NCI-H446 (cell line): ENCODE measurements around the gene ZNF57.
"Not testable (repeated sequence)": the region's sequence is repeated elsewhere in the genome, so short reads cannot be mapped to it uniquely, and the experiment has no call there.

Experiments
- DNase-seq, 2 experiments: peaks; one replicate each; lab custom pipeline; 2025; lab: John Stamatoyannopoulos, UW

ZNF57 gene

GRCh38 chr19:2900296-2901252 lies at the start of gene ZNF57:
Gene ZNF57, plus strand, starts transcription at chr19:2900928. Its CDS starts 118 bp downstream, at chr19:2901046.
- DNase-seq, result peak; percentile 97 to 100

GRCh38 chr19:2852598-2852997 lies 48.1 kb upstream of the ZNF57 start:
- no peak for DNase-seq

DNA sequence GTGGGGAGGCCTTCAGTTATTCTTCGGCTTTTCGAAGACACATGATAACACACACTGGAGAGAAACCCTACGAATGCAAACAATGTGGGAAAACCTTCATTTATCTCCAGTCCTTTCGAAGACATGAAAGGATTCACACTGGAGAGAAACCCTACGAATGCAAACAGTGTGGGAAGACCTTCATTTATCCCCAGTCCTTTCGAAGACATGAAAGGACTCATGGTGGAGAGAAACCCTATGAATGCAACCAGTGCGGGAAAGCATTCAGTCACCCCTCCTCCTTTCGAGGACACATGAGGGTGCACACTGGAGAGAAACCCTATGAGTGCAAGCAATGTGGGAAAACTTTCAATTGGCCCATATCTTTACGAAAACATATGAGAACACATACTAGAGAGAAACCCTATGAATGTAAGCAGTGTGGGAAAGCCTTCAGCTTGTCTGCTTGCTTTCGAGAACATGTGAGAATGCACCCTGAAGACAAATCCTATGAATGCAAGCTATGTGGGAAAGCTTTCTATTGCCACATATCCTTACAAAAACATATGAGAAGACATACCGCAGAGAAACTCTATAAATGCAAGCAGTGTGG lies 47.6 kb upstream of the ZNF57 start:
- DNase-seq, result no peak

GRCh38 chr19:2854849-2855248 lies 45.9 kb upstream of the ZNF57 start:
- no peak for DNase-seq

- DNase-seq, result no peak
Measured at GRCh38 chr19:2856457-2857050, 44.2 kb upstream of the ZNF57 start.

DNA sequence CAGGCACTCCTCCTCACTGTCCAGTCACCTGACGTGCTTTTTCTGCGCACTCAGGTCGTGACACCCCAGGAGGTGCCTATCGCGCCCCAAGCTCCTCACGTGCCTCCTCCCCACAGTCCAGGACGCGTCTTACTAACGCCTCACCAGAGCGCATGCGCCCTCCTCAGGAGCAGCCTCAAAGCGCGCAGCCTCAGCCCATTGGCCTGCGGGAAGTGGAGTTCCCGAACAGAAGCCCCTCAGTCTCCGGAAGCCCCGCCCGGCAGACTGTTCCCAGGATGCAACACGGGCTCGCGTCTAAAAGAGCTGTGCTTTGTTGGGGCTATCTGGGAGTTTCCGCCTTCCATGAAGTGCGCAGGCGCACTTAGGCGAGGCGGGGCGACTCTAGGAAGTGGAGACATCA lies 41.9 kb upstream of the ZNF57 start:
- DNase-seq, result no peak

DNA sequence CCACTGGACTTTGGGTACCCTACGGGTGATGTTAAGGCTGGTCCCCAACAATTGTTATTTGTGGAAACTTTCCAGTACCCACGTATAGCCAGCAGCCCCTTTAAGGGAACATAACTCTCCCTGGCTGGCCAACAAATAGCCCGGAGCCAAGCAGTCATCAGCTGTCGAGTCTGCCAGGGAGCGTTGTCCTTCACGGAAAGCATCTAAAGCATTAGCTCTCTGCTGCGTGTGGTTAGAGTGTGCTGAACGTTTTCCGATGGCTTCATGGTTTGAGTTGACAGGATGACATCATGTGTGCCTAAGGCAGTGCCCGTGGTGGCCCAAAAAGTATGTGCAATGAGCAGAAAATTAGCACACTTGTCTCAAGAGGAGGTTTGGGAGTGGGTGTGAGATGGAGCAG lies 36.9 kb upstream of the ZNF57 start:
- DNase-seq, result no peak

DNA sequence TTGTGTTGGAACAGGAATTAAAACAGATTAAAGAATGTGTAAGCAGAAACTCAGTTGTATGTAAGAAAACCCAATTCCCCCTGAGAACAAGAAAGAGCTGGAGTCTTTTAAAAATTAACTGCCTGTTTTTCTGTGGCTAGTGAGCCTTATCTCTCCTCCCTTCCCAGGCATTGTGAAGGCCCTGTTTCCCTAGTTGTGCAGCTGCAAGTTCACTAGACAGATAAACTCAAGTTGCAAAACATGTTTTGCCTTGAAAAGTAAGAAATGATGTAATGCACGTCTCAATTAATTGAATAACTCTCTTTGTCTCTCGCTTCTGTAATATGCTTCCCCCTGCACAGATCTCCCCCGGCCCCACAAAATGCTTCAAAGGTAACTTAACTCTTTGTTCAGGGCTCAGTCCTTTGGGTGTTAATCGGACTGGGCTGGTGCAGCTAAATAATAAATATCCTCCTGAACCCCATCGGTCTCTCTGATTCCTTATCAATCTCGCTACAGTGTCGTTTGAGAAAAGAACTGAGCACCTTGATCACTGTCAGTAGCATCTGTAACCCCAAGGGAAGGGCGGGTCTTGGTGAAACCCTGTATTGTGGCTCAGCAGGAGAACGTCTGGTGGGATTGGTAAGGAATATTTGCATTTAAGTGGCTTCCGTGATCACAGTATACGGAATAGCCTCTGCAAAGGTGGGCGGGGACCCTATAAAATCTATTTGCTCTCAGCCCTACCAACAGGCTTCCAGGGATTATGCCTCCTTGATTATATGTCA lies 35.2 kb upstream of the ZNF57 start:
- DNase-seq, result no peak

DNA sequence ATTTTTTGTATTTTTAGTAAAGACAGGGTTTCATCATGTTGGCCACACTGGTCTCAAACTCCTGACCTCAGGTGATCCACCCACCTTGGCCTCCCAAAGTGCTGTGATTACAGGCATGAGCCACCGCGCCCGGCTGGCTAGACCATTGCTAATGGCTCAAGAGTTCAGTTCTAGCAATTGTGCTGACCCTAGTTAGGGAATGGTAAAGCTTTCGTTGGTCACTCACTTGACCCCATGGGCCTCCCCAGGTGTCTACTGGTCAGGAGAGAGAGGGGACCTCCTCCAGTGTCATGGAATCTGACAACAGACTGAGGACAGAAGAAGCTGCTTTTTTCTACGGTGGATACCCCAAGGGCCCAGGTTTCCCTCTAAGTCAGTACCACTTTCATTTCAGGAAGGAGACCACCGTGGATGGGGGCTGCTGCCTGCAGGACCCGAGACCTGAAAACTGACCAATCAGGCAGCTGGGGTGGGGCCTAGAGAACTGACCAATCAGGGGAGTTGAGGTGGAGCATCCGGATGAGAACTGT lies 34.2 kb upstream of the ZNF57 start:
- DNase-seq, result no peak

DNA sequence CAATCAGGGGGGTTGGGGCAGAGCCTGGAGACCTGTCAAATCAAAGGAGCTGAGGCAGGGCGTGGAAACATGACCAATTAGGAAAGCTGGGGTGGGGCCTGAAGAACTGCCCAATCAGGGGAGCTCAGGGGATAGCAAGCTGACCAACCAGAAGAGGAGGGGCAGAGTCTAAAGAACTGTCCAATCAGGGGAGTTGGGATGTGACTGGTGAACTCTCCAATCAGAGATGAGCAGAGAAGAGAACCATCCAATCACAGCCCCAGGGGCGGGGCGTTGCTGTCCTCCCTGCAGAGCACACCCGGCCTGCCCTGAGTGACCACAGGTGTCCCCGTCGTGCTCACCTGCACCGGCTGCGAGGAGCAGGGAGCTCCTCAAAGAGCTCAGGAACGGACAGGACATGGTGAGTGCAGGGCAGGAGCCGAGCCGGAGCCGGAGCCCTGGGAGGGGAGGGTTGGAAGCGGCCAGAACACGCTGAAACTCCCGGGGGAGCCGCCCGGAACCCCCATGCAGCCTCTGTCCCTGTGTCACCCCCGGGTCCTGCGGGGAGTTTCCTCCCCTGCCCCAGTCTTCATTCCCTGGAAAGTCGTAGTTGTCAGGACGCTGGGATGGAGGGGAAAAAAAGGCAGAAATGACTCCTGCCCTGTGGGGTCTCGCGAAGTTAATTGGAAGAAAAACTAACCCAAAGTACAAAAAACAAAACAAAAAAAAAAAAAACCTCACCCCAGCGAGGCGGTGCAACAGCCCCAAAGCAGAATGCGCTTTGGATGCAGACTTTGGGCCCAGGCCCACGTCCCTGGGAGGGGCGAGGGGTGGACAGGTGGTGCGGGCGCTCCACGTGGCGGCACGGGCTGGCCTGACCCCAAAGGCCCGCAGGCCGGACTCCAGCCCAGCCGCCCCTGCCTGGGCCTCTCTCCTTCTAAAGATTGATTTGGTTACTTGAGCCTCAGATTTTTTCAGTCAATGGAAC lies 33.4 kb upstream of the ZNF57 start, which contains the start of gene ZNF556:
ZNF556 (plus strand) TSS at position 311 of the 967 bp plus-strand sequence; CDS start at position 398, 87 bp downstream.
- peak; percentile 38 to 66 for DNase-seq

- no peak for DNase-seq
Measured at GRCh38 chr19:2869618-2870017, 31.1 kb upstream of the ZNF57 start.

DNA sequence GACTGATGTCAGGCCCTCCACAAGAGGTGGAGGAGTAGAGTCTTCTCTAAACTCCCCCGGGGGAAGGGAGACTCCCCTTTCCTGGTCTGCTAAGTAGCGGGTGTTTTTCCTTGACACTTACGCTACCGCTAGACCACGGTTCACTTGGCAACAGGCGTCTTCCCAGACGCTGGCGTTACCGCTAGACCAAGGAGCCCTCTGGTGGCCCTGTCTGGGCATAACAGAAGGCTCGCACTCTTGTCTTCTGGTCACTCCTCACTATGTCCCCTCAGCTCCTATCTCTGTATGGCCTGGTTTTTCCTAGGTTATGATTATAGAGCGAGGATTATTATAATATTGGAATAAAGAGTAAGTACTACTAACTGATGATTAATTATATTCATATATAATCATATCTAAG lies 28.6 kb upstream of the ZNF57 start:
- DNase-seq, result not testable (repeated sequence)

DNA sequence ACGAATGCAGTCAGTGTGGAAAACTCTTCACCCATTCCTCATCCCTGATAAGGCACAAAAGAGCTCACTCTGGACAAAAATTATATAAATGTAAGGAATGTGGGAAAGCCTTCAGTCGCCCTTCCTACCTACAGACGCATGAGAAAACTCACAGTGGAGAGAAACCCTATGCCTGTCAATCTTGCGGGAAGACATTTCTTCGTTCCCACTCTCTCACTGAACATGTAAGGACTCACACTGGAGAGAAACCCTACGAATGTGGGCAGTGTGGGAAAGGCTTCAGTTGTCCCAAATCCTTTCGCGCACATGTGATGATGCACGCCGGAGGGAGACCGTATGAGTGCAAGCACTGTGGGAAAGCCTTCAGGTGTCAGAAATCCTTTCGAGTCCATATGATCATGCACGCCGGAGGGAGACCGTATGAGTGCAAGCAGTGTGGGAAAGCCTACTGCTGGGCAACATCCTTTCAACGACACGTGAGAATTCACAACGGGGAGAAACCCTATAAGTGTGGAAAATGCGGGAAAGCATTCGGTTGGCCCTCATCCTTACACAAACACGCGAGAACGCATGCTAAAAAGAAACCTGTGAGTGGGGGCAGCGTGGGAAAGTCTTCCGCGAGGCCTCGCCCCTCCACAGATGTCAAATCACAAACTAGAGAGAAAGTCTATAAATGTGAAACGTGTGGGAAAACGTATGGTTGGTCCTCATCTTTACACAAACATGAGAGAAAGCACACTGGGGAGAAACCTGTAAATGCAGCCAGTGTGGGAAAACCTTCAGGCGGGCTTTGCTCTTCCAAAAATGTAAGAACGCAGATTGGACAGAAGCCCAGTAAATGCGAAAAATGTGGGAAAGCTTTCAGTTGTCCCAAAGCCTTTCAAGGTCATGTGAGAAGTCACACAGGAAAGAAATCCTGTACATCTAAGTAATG lies 23.1 kb upstream of the ZNF57 start:
- no peak for DNase-seq

DNA sequence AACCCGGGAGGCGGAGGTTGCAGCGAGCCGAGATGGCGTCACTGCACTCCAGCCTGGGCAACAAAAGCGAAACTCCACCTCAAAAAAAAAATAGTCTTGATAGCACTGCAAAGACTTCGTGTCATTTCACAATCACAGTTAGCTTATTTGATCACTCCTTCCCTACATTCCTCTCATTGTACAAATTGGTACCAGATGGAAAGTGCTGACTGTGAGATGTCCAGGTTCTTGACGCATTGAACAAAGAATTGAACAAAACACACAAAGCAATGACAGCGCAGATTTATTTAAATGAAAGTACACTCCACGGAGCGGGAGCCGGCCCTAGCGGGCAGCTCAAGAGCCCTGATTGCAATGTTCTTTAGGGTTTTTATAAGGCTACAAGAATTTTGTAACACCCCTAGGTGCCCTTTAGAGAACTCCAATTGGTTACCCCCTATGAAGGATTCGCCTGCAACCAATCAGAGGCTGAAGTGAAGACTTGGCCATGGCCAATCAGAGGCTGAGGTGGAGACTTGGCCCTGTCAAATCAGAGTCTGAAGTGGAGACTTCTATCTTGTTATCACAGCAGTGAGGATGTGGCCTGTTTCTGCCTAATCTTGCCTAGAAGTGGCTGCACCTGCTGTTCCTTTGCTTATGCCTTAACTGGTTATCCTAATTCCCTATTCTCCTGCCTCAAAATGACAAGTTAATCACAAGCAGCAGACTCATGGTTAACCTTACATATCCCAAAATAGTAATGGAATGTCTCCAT lies 16.9 kb upstream of the ZNF57 start:
- peak in 1 of 2 experiments; percentile 29 for DNase-seq

GRCh38 chr19:2885736-2886135 lies 15.0 kb upstream of the ZNF57 start:
- DNase-seq, result no peak

DNA sequence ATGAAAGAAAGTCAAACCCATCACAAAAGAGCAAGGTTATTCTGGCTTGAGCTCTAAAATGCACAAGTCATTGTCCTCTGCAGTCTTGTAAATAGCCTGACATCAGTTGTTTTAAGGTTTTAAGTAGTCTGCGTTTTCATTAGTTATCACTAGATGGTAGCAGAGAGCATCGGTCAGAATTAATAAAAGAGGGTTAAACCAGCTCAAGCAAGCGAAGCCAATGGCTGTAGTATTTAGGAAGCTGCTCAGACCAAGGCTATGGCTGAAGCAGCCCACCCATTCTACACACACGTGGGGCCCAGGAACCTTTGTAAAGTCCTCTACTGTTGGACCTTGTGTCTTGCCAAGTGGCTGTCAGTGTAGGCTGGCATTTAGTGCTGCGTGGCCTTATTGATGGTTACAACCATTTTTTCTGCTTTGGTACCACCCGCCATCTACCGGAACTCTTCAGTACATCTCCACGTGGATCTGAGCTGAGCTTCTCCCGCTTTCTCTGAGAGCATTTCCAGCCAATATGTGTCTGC lies 13.3 kb upstream of the ZNF57 start:
- DNase-seq, result peak; percentile 61 to 83

DNA sequence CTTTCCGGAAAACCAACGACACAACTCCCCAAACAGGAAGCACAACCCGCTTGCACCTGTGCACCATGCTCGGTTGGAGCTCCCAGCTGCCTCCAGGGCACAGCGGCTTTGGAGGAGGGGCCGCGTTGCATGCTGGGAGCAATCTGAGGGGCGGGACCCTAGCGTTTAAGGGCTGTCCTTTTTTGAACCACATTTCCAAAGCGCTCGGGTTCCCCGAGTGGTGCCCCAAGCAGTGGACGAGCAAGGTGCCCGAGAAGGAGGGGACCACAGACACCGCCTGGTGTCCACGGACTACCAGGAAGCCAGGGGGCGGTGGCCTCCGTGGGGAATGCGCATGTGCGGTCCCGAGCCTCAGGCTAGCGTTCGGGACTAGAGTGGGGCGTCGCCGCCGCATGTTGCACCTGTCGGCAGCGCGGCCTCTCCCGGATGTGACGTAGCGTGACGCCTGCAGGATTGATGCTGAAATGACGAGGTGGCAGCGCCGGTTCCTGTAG lies 11.9 kb upstream of the ZNF57 start:
- no peak for DNase-seq

- DNase-seq, result not testable (repeated sequence)
Measured at GRCh38 chr19:2890531-2890930, 10.2 kb upstream of the ZNF57 start.
